ENCODE results near the gene NUP54.

DNA sequence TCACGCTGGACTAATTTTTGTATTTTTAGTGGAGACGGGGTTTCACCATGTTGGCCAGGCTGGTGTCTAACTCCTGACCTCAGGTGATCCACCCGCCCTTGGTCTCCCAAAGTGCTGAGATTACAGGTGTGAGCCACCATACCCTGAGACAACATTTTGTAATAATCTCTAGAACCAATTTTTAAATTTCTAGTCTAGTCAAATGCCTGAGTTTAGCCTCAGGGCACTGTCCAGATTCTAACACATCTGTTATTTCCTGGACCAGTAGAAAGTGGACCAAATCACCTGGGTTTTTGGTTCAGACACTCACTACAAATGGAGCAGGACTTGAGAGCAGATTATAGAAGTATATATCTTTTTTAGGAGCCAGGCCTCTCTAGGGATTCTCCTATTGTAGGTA is 52.1 kb downstream of the NUP54 start:
- TF ChIP-seq, protein P1, sequence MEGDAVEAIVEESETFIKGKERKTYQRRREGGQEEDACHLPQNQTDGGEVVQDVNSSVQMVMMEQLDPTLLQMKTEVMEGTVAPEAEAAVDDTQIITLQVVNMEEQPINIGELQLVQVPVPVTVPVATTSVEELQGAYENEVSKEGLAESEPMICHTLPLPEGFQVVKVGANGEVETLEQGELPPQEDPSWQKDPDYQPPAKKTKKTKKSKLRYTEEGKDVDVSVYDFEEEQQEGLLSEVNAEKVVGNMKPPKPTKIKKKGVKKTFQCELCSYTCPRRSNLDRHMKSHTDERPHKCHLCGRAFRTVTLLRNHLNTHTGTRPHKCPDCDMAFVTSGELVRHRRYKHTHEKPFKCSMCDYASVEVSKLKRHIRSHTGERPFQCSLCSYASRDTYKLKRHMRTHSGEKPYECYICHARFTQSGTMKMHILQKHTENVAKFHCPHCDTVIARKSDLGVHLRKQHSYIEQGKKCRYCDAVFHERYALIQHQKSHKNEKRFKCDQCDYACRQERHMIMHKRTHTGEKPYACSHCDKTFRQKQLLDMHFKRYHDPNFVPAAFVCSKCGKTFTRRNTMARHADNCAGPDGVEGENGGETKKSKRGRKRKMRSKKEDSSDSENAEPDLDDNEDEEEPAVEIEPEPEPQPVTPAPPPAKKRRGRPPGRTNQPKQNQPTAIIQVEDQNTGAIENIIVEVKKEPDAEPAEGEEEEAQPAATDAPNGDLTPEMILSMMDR (IDR thresholded peaks at IDR 0.05; ENCODE audit: low read depth, low read length, poor library complexity, severe bottlenecking): no peak
- TF ChIP-seq EZH2phosphoT487 (IDR thresholded peaks at IDR 0.05; ENCODE audit: borderline replicate concordance, low read length): no peak

Measured in DOHH2 (cell line).